IPS-NIHi7 (cell line): Measurements from ENCODE around the gene USP48.
"Not testable (repeated sequence)": the region's sequence is repeated elsewhere in the genome, so short reads cannot be mapped to it uniquely, and the experiment has no call there.

ENCODE experiments used
- DNase-seq: peaks from one replicate; pipeline ENCODE4 v3.0.0; 2012; ENCODE audit warnings: mixed read lengths; ENCODE audit errors: extremely low spot score

USP48 gene

DNA sequence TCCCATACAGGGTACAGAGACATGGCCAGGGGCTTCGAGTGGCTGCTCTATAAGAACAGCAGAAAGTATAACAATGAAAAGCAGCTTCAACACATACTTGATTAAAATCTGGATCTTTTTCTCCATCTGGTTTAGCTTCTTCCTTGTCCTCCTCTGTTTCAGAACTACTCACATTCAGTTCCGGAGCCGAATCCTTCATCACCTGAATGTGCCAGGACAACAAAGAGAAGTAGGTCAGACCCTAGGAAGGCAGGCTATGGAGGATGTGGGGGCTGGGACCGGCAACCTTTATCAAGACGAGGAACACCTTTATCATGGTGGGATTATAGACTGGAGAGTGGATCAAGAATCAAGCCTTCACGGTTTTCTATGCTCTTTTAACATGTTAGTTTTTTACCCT lies 81.5 kb downstream of the USP48 start:
- no peak for DNase-seq

DNA sequence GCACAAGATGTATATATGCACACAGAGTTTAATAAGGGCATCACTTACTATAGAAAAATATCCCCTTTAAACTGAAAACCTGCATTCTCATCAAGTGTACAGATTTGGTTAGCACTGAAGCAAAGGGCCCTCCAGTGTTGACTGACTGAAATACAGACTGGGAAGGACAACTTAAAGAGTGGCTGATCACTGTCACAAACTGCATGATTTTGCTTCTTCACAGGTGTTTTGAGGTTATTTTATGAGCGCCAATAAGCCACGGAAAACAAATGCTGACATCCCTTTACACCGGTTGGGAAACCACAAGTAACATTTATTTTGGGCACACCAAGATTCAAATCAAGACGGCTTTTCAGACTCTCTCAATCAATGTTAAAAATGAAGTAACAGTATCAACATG lies 82.9 kb downstream of the USP48 start:
- no peak for DNase-seq

DNA sequence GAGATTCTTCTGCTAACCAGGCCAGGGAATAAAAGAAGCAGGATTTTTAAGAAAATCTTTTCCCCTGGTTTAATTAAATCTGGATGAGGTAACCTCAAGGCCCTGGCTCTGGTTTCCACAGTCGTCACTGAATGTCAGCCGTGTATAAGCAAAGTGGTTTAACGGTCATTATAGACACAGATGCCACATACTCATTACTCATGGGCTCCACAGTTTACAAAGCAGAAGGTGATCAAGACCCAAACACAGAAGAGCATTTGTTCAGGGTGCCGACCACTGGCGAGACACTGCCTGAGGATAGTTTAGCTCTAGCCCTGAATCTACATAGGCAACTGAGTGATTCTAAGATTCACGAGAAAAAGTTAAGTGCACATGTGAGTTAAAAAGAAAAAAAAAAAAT lies 86.0 kb downstream of the USP48 start:
- DNase-seq = no peak

DNA sequence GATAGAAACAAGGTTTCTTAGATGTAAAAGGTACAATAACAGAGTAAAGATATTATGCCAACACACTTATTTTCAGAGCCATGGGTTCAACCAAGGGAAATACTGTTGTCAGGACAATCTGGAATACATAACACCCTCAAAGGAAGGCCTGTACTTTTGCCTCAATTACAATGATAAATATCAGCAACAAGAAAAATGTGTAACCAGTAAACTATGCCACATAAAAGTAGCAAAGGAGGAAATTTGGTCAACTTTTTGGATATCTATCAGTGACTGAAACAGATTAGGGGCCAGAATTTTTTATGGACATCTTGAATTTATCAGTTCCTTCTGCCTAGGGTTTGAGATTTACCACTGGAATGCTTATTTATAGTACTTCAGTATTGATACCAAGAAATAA lies 89.2 kb downstream of the USP48 start:
- DNase-seq = no peak

DNA sequence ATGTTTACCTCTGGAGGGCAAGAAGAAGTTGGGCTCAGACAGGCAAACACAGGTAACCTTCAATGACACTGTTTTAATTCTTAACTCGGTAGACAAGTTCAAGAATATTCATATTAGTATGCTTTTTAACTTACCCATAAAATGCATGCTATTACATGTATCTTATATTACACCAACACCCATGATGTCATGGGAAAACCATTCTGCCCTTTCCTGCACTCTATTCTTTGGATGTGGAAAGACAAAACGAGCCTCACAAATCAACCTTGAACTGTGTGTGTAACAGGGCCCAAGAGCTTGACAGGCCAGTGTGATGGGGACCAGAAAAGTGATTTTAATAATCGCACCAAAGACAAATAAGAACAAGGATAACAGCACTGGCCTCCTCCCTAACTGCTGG lies 91.2 kb downstream of the USP48 start:
- DNase-seq = no peak

DNA sequence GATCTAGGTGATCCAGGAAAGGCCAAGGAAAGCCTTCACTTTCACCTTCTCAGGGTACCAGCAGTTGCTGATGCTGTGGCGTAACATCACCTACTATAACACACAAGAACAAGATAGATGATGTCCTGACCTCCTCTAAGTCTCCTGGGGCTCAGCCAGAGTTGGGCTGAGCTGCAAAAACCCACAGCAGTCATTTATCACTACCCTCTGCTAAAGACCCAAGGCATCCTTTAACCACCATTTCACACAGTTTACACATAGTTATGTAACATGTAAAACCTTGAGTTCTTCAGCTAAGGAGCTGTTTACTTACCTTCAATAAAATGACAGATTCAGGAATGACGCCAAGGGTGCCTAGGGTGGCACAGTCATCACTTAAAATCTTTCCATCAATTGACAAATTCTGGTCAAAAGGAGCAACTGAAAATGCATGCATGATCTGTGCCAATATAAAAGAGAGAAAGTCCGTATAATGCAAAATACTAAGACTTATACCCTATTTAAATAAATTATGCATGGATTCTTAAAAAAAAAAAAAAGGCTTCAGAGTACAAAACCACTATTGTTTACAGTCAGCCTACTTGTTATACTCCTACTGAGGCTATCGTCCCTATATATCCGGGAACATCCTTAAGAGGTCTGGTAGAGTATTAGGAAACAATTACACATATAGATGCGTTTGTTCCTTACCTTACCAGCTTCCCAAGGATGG lies 93.1 kb downstream of the USP48 start:
- DNase-seq = no peak

DNA sequence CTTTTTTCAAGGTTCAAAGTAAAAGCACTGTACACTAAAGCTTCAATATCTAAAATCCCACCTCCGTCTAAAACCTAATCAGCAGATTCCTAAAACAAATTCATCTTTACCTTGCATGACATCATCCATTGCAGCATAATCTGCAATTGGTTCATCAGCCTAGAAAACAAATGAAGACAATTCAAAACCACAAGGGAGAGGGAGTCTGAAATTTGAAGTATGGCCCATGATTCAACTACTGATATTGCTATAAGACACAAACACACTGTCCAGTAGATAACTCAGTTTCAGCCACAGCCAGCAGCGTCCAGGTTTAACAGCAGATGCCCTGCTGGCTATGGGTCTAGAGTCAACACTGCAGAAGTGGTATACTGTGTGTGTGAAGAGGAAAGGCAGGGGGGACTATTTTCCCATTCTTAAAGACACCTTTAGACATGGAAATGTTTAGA lies 95.8 kb downstream of the USP48 start:
- no peak for DNase-seq

DNA sequence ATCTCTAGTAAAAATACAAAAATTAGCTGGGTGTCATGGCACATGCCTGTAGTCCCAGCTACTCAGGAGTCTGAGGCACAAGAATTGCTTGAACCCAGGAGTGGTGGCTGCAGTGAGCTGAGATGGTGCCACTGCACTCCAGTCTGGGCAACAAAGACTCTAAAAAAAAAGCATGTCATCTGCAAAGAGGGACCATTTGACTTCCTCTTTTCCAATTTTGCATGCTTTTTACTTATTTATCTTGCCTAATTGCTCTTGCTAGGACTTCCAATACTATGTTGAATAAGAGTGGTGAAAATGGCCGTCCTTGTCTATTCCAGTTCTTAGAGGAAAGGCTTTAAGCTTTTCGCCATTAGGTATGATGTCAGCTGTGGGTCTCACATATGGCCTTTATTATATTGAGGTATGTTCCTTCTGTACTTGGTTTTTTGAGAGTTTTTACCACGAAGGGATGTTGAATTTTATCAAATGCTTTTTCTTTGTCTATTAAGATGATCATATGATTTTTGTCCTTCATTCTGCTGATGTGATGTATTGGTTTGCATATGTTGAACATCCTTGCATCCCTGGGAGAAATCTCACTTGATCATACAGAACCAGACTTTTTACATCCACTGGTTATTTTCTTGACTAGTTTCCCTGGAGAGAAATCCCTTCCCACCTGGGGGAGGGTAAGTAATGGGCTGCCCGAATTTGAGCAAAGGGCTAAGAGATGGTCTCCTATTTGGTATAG lies 96.8 kb downstream of the USP48 start:
- no peak for DNase-seq

DNA sequence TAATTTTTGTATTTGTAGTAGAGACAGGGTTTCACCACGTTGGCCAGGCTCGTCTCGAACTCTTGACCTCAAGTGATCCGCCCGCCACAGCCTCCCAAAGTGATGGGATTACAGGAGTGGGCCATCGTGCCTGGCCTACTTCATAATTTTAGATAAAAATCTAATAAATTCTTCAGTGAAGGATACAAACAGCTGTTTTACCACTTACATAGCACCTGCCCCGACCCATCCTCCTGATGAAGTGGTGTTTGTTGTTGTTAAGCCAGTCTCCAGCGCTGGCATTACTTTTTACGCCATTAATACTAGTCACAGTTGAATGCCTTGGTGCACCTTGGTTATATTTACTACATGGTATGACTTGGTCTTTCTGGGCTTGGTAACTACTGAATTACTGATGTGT lies 101.5 kb downstream of the USP48 start:
- DNase-seq = no peak

DNA sequence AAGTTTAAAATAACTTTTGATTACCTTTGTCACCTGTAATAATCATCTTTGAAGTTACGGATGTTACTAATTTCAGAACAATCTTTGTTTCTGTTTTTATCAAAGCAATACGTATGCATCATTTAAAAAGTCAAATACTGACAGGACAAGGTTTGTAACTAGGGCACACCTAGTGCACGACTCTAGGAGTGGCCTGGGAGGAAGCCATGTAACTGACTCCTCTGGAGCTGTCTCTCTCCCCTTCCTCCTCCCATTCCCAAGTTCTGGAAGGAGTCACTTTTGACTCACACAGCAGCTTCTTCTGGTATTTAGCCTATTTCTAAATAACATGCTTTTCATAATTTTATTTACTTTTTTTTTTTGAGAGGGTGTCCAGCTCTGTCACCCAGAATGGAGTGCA lies 102.0 kb downstream of the USP48 start:
- DNase-seq = no peak

DNA sequence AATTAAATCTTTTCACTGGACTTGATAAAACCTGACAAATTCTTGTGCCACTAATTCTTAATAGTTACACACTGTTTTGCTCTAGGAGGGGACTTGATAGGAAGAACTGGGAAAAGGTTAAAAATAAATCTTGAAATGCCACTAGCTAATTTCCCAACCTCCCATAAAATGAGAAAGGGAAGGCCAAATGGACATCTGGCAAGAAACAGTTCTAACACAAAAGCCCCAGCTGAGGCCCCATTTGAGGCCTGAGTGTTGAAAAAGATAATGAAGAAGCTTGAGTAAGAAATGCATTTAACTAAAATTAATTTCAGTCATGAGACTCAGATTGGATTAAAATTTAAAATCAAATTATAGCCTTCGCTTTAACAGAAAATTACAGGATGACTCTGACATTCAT lies 102.6 kb downstream of the USP48 start:
- DNase-seq = no peak

DNA sequence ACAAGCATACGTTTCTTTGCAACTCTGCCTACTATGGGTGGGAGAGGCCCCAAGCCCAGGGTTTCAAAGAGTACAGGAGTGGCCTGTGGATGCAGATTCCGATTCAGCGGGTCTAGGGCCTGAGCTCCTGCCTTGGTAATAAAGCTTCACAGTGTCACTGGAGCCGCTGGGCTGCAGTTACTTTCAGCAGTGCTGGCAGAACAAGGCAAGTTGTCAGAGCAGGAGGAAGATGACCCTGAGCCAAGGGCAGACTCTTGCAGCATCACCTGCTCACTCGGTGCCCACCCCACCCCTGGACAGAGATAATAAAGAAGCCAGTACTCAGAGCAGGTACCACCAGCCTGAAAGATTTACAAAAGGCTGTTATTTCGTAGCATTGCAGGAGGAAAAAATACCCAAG lies 105.8 kb downstream of the USP48 start:
- no peak for DNase-seq

DNA sequence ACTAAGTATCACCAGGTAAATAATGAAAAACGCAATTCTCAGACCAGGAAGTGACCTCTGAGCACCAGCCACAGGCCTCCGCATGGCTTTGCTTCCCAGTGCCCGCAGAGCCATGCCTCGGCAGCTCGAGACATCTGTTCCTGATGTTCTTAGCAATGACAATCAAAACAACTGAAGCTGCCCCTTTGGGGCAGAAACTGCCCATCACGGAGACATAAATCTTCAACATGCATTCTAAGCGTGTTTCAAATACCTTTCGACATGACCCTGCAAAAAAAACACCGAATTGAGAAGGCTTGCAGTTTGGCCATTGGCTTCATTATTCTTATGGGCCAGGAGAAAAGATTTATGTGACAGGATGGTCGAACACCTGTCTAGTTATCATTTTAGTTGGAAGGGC lies 108.0 kb downstream of the USP48 start:
- DNase-seq = no peak

DNA sequence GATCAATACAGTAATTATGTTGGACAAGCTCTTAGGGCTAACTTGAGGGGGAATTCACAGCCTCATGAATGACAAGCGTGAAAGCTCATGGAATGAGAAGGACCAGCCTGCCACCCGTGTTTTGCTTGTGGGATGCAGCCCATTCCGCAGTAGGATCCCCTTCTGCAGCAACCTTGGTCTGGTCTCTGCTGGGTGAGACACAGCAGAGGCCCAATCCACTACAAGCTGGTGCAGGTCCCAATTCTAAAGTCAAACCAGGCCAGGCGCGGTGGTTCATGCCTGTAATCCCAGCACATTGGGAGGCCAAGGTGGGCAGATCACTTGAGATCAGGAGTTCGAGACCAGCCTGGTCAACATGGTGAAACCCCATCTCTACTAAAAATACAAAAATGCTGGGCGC lies 109.1 kb downstream of the USP48 start:
- not testable (repeated sequence) for DNase-seq

DNA sequence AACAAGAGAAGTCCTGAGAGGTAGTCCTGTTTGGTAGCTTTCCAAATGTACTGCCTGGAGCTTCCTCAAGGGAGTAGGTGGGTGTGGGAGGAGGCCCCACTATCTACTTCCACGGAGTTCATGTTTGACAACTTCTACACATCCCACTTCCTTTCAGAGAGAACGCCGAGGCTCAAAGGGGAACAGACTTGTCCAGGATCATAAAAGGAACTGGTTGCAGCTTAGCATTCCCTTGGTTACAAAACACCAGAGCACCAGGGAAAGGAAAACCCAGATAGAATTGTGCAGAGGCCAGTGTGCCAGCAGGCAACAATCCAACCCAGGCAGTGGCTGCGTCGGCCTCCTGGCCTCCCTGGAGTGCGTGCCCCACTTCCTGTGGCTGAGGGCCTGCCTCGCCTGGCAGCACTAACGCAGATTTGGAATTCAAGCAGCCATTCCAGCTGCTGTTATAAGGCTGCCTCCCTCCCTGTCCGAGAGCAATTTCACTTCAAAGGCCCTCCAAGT lies 109.6 kb downstream of the USP48 start:
- DNase-seq = no peak

DNA sequence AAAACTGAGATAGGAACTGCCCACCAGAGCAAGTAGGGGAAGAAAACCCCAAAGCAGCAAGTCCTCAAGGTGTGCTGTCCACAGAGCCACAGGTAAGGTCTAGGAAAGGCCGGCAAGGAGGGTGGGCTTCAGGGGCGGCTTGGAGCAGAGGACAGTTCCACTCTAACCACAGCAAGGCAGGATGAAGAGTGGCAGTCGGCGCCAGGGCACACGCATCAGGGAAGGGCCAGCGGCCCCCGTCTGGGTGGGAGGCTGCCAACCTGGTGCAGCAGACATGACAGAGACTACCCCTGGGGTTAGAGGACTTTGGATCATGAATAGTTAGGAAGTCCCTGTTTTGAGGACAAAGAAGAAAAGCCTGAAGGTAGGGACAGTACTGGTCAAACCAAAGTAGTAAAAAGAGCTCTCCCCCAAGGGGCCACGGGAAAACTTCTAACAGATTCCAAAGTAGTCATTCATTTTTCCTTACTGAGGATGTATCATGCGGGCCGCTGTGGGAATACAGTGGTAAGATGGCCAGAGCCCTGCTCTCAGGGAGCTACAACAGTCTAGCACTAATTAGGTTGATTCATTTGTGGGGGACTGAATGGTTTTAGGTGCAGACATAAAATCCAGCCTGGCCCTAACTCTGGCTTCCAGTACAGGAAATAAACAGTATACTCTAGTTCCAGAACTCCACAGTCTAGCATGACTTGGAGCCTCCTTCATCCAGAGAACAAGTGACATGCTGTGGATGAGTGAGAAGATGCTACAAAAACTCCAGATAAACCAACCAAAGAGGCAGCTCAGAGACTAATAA lies 110.3 kb downstream of the USP48 start:
- no peak for DNase-seq

DNA sequence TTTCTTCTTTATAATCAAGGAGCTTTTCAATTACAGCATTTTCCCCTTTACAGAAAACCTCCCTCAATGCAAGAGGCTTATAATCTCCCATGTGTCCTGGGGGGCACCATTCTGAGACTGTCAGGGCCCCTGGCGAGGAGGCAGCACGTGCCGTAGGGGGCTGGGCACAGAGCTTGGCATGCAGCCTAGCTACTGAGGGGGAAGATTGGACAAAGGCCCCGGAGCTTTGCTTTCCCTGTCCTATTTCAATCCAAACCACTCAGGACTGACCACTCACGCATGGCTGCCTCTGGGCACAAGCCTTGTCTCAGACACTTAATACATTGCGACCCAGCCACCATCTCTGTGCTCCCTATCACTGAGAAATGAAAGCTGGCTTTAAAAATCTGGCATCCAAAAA lies 111.0 kb downstream of the USP48 start:
- no peak for DNase-seq

DNA sequence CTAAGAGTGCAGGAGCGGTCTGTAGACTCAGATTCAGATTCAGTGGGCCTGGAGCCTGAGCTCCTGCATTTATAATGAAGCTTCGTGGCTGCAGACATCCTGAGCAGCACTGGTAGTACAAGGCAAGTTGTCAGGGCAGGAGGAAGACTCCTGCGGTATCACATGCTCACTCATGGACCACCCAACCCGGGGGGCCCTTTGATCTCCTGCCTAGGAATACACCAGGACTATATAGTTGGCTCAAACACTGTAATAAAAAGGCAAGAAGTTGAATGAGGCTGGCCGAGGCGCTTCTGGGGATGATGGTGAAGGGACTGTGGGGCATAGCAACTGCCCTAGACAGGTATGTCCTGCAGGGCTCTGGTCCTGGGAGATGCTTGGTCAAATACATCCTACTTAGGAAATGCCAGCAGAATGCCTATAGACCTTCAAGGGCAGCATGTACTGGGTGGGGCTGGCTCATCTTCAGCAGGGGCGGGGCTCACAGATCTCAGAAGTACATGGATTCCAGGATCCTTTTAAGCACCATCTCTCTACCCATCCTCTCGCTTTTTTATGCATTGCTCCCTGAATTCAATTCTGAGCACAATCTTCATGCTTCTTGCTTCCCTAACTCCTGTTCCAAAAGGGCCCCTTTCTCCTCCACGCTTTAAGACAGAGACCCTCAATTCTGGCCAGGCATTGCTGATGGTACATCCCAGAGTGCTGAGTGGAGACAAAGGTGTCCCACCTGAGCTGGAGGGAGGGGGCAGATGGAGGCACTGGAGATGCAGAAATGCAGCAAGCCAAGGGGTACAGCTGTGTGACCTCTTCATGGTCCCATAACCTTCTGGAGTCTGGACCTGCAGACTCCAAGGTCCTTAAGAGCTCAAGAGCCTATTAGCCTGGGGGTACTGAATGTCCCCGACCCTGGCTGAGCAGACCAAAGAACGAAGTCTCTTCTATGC lies 111.7 kb downstream of the USP48 start:
- no peak for DNase-seq

DNA sequence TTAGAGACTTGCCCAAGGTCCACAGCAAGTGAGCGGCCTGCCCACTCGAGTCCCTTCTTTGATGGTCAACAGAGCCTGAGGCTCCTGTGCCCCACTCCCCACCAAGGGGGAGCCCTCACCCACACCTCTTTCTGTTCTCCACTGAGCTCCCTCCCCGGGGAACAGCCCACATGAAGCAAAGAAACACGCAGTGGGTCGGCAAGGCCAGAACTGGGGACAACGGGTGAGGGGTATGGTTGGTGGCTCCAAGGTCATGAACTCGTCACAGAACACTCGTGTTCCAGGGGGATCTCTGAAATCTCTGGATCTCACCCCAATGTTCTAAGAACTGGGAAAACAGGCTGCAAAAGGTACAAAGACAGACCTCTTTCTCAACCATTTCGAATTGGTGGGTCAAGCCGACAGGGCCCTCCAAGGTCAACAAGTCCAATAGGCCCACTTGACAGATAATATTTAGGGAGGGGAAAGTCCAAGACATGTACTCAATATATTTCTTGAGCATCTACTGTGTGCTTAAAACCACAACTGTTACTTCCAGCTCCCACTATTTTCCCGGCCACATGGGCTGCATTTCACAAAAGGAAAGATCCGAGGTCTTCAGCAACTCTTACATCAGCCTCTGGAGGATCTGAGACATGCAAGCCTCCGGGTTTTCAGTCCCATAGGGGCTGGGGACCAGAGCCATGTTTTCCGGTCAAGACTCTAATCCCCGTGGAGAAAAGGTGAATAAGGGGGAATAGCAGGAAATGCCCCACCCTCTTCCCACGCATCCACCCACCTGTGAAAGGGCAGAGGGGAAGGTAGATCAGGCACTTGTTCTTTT lies 112.7 kb downstream of the USP48 start:
- DNase-seq = no peak

DNA sequence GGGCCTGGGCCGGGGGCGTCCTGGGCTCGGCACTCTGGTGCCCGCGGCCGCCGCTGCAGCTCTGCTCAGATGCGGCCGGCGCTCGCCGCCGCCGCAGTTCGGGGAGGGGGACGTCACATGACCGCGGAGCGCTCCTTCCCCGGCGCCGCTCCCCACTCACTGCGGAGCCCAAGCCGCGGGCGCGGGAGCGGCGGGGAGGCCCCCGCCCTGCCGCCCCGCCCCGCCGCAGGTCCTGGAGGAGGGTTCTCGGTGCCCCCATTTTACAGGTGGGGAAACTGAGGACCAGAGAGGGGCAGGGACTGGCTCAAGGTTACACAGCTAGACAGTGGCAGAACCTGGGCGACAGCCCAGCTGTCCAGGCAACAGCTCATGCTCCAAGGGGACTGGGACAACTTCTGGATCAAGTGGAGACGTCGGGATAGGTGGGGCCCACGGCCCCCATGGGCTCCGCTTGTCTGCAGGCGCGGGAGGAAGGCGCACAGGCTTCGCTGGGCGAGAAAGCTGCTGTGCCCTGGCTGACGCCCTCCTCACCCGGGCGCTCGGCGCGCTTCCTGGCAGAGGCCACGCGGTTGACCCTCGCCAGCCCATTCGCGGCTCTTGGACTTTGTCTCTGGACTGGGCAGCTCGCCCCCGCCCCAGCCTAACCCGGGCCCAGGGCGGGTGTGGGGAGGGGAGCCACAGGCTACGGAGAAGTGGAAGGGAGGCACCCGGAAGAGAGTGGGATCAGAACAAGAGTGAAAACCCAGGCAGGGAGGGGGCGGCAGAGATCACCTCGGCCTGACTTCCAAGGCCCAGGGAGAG lies 113.5 kb downstream of the USP48 start, which contains the start of gene RAP1GAP:
TSS of gene RAP1GAP (minus strand) at position 100 of the 801 bp plus-strand sequence. CDS start 49,325 bp downstream, outside the sequence.
- peak; percentile 74 for DNase-seq
